Kidney (tissue), 14 donors: ENCODE results near the gene SUB1. TPM values are rescaled to one million over a fixed set of nuclear protein-coding genes. Genes with fewer than 3 reads are reported as not detected.
A peak's percentile ranks its signal among the peaks of the same experiment; 100 is the strongest.
"Not testable (repeated sequence)": the region's sequence is repeated elsewhere in the genome, so short reads cannot be mapped to it uniquely, and the experiment has no call there.

Experiments used
- DNase-seq, 5 donors: peaks; one replicate each; pipeline ENCODE4 v3.0.0-alpha.2; 2013 to 2020
- FAIRE-seq: peaks from 2 replicates; lab custom pipeline; 2012; peaks lifted over from hg19 to GRCh38; lab: Jason Lieb, UNC
- H3K27ac ChIP-seq, 2 donors: one replicate each; pipeline ENCODE4 v1.7.0; 2013; ENCODE audit warnings: low read depth in 2 of 2, low read length in 2 of 2, inconsistent platforms in 1 of 2
- H3K27me3 ChIP-seq: one replicate; pipeline ENCODE4 v1.7.1; 2013; ENCODE audit warnings: low read length, inconsistent platforms; ENCODE audit not compliant: control insufficient read depth, insufficient read depth
- H3K36me3 ChIP-seq, 3 donors: one replicate each; pipeline versions ENCODE4 v1.7.0 to v1.7.1; 2013; ENCODE audit warnings: low read length in 3 of 3, control low read depth in 1 of 3, inconsistent platforms in 1 of 3; ENCODE audit not compliant: insufficient read depth in 3 of 3, control insufficient read depth in 2 of 3
- H3K4me1 ChIP-seq, 3 donors: one replicate each; pipeline versions ENCODE4 v1.7.0 to v1.7.1; 2013; ENCODE audit warnings: low read length in 3 of 3, inconsistent platforms in 1 of 3, low read depth in 1 of 3; ENCODE audit not compliant: control insufficient read depth in 2 of 3, insufficient read depth in 2 of 3
- H3K4me3 ChIP-seq, 3 donors: one replicate each; pipeline versions ENCODE4 v1.7.0 to v1.8.1; 2013; ENCODE audit warnings: low read length in 3 of 3, control low read depth in 1 of 3, inconsistent platforms in 1 of 3
- H3K9ac ChIP-seq, 3 donors: one replicate each; pipeline versions ENCODE4 v1.7.0 to v1.7.1; 2013; ENCODE audit warnings: low read length in 3 of 3, control low read depth in 1 of 3, inconsistent platforms in 1 of 3
- H3K9me3 ChIP-seq, 3 donors: one replicate each; pipeline versions ENCODE4 v1.7.0 to v1.7.1; 2013; ENCODE audit warnings: low read length in 3 of 3, control low read depth in 1 of 3, inconsistent platforms in 1 of 3; ENCODE audit not compliant: control insufficient read depth in 2 of 3, insufficient read depth in 1 of 3
- intact Hi-C: fragments of 100-400 bp; cut with DNase I; formaldehyde crosslinking; loops from one replicate; pipeline ENCODE4 v1.11.1; 2022
- polyA plus RNA-seq: library from polyadenylated mRNA; stranded (reverse); fragments of 350-450 nt; fragmentation: Illumina TruSeq; extraction: RNeasy Lipid Tissue Mini Kit (QIAGEN cat#74804); gene quantifications from one replicate; pipeline ENCODE4 v1.2.3, GENCODE V29; 2014; ENCODE audit warnings: low read depth, low replicate concordance; ENCODE audit not compliant: insufficient read depth
- total RNA-seq: library from RNA; stranded (reverse); fragmentation: NEBNext Ultra II Directional; extraction: Animal tissue kit (Norgen Biotek cat#: 25700); gene quantifications from one replicate; pipeline ENCODE4 v1.2.1, GENCODE V29; 2021
- TF ChIP-seq, protein P1 (sequence below): IDR thresholded peaks from 3 replicates; pipeline ENCODE4 v1.5.1; 2012; ENCODE audit warnings: mild to moderate bottlenecking, moderate library complexity, borderline replicate concordance; ENCODE audit not compliant: insufficient read depth; ENCODE audit errors: extremely low read depth
- donor health status: control.
- donor health status: control.
- donor health status: control.
- donor health status: control.
- donor health status: control.
- donor health status: DM: yes; HTN: yes; CAD: no.
- donor health status: Normal renal cell carcinoma (clear cell type).

The SUB1 gene
- total and polyA plus RNA-seq, 2 donors from 2014 or later = 167 to 292 TPM

DNA sequence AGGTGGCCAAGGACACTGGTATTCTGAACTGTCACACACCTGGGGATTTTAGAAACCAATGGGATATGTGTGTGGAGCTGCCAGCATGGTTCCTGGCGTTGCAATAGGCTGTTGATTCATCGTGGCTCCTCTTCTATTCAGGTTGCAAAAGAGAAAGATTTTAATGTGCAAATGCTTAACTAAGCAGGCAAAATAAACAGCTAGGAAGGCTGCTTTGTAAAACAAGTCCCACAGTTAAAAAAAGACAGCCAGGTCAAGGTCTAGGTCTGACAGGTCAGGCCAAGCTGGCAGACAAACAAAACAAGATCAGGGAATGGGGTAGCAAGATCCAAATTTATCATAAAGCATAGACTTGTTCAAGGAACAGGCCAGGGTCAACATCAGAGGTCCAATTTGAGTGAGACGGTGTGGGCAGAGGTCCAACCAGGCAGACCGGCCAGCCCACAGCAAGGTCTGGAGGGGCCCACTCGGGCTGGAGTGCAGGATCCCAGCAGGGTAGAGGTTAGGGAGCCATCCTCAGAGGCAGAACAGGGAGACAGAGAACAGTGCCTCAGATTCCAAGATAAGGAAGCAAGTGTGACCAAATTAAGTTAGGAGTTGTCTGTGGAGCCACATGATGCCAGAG, 45.6 kb downstream of the SUB1 start:
- DNase-seq (no peak), FAIRE-seq (no peak)
- Histone ChIP-seq H3K36me3 (no peaks in the 10 kb centered on the region), H3K9ac (no peak overlapping the region), H3K27me3 (no peaks in the 10 kb centered on the region), H3K27ac (peak overlapping the region; percentile 14 to 29), H3K9me3 (no peaks in the 10 kb centered on the region), H3K4me3 (no peak overlapping the region), H3K4me1 (peaks cover 0 to 14% (median 4%) of the 10 kb centered on the region in 3 donors)
- intact Hi-C loops = no loop called here
- TF ChIP-seq, protein P1, sequence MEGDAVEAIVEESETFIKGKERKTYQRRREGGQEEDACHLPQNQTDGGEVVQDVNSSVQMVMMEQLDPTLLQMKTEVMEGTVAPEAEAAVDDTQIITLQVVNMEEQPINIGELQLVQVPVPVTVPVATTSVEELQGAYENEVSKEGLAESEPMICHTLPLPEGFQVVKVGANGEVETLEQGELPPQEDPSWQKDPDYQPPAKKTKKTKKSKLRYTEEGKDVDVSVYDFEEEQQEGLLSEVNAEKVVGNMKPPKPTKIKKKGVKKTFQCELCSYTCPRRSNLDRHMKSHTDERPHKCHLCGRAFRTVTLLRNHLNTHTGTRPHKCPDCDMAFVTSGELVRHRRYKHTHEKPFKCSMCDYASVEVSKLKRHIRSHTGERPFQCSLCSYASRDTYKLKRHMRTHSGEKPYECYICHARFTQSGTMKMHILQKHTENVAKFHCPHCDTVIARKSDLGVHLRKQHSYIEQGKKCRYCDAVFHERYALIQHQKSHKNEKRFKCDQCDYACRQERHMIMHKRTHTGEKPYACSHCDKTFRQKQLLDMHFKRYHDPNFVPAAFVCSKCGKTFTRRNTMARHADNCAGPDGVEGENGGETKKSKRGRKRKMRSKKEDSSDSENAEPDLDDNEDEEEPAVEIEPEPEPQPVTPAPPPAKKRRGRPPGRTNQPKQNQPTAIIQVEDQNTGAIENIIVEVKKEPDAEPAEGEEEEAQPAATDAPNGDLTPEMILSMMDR = no peak

- H3K27ac ChIP-seq, intact Hi-C loops, H3K9ac ChIP-seq, H3K9me3 ChIP-seq, DNase-seq, H3K36me3 ChIP-seq, H3K4me3 ChIP-seq, FAIRE-seq, H3K27me3 ChIP-seq: not testable (repeated sequence)
- peaks cover 0 to 14% (median 4%) of the 10 kb centered on the region in 3 donors for H3K4me1 ChIP-seq
Measured at GRCh38 chr5:32633017-32633416, 47.7 kb downstream of the SUB1 start.

DNA sequence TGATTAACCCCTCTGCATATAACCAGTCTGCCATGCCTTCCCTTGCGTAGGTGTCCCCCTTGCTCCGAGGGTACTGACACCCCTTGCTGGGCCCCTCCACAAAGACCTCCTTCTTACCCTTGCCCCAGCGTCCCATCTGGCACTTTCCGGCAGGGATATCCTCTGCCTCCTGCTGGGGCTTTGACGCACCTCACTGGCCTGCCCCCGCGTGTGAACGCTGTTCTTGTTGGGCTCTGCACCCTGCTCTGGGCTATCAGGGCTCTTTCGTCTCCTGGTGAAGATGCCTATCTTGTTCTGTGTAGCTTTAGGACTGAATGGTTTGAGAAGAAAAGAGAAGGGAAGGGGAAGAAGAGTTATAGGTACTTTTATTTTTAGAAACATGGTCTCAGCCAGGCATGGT, 53.0 kb downstream of the SUB1 start:
- H3K27me3 ChIP-seq = no peaks in the 10 kb centered on the region
- no peak overlapping the region for H3K27ac ChIP-seq
- H3K9ac ChIP-seq = no peak overlapping the region
- no peak overlapping the region for H3K4me3 ChIP-seq
- DNase-seq = no peak
- FAIRE-seq = no peak
- intact Hi-C loops = no loop called here
- H3K9me3 ChIP-seq = no peaks in the 10 kb centered on the region
- TF ChIP-seq, protein P1 = no peak
- peaks cover 0 to 10% (median 2%) of the 10 kb centered on the region in 3 donors for H3K4me1 ChIP-seq
- no peaks in the 10 kb centered on the region for H3K36me3 ChIP-seq

- Histone ChIP-seq H3K9ac (no peak overlapping the region), H3K27ac (peak overlapping the region; percentile 3 to 5), H3K4me3 (no peak overlapping the region), H3K4me1 (peaks cover 0 to 10% (median 2%) of the 10 kb centered on the region in 3 donors), H3K36me3 (no peaks in the 10 kb centered on the region), H3K9me3 (no peaks in the 10 kb centered on the region), H3K27me3 (no peaks in the 10 kb centered on the region)
- intact Hi-C loops = no loop called here
- no peak for FAIRE-seq
- DNase-seq = no peak
- TF ChIP-seq, protein P1 = no peak
Measured at GRCh38 chr5:32639943-32640342, 54.6 kb downstream of the SUB1 start.
